Erythroblast (primary cell): Measurements from ENCODE around the gene RNASE4.

Source experiments
- GATA1 ChIP-seq: IDR thresholded peaks from 2 replicates; pipeline ENCODE4 v1.6.1; 2011; ENCODE audit warnings: low read depth, mild to moderate bottlenecking, control low read depth, low read length, moderate library complexity
- POLR2A ChIP-seq: IDR thresholded peaks from 2 replicates; pipeline ENCODE4 v1.6.1; 2011; ENCODE audit warnings: mild to moderate bottlenecking, low read length

DNA sequence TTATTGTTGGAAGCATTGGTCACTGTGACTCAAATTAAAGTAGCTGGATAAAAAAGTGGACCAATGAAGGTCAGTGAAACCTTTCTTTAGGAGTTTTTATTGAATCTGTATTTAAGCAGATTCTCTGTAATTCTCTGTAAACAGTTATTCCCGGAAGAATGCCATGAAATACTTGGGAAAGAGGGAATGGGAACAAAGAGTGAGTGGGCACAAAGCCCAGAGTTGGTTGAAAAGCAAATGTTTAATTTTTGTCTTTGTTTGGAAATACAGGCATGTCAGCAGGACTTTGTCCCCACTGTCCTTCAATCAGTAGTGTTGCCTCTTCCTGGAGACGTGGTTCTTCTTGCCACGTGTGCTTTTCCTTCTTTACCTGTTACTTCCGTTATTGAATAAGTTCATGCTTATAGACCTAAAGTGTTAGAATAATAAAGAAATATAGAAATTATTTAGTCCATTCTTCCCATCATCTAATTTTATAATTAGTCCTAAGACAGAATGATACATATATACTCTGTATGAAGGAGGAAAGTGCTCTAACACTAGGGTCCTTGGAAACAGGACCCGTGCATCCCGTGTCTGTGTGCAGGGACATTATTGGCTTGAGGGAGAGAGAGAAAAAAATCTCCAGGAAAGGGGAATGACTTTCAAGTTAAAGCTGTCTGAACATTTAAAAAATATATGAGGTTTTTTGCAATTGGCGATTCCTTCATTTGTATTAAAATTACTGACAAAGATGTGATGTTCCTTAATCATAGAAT lies 2.2 kb downstream of the RNASE4 start:
- TF ChIP-seq POLR2A (no peak), GATA1 (no peak)
